ENCODE measurements around the gene ZFHX3. TPM values are rescaled to one million over a fixed set of nuclear protein-coding genes. Genes with fewer than 3 reads are reported as not detected.

The ZFHX3 gene
- total and polyA plus RNA-seq, 2 donors (not counting 1 experiment from before 2014, with no cell fraction given): 0.54 to 6.6 TPM

GRCh38 chr16:73054498-73054812 is 6.5 kb upstream of the ZFHX3 start:
- WGBS (ENCODE audit: insufficient coverage): 80% methylated on average over 1 of the region's 6 CpGs
- Histone ChIP-seq H3K4me1 (ENCODE audit: control insufficient read depth in 2 of 2, insufficient read depth in 2 of 2, low read length in 2 of 2) (peaks cover 12 to 19% of the 10 kb centered on the region in 2 donors), H3K4me3 (ENCODE audit: control extremely low read depth in 1 of 5, extremely low read depth in 1 of 5, insufficient read depth in 1 of 5, low read depth in 2 of 5, low read length in 4 of 5) (no peak overlapping the region), H3K27me3 (replicated peaks in 1 of 4; ENCODE audit: control extremely low read depth in 1 of 4, control insufficient read depth in 3 of 4, insufficient read depth in 4 of 4, low read length in 3 of 4) (peaks cover 0 to 5% (median 2%) of the 10 kb centered on the region in 4 experiments), H3K9ac (ENCODE audit: low read length) (no peak overlapping the region), H3K4me2 (replicated peaks; ENCODE audit: low read depth, low read length, poor library complexity, severe bottlenecking) (no peak overlapping the region), H3K36me3 (replicated peaks in 1 of 2; ENCODE audit: control extremely low read depth in 1 of 2, control insufficient read depth in 1 of 2, extremely low read depth in 1 of 2, insufficient read depth in 2 of 2, low read length in 1 of 2) (no peaks in the 10 kb centered on the region), H3K27ac (ENCODE audit: low read length in 2 of 2) (no peak overlapping the region), H4K20me1 (ENCODE audit: control insufficient read depth, insufficient read depth, low read length, poor library complexity, severe bottlenecking) (no peaks in the 10 kb centered on the region), H3K9me3 (ENCODE audit: control extremely low read depth in 1 of 3, control insufficient read depth in 2 of 3, insufficient read depth in 1 of 3, low read length in 2 of 3) (no peaks in the 10 kb centered on the region), H3K79me2 (ENCODE audit: control insufficient read depth, insufficient read depth, low read length) (no peaks in the 10 kb centered on the region), H2AFZ (ENCODE audit: insufficient read depth, low read depth, low read length, poor library complexity, severe bottlenecking) (no peak overlapping the region)
- Mint-ChIP-seq H3K4me3 (no peak overlapping the region), H3K27ac (no peak overlapping the region), H3K27me3 (peaks cover 11% of the 10 kb centered on the region), H3K9me3 (ENCODE audit: insufficient read depth) (no peaks in the 10 kb centered on the region), H3K4me1 (peaks cover 13% of the 10 kb centered on the region)
- ChIA-PET CTCF (interaction anchor here (1.1 kb wide), 1 partner anchor 222 kb away, joined by 3 read pairs; no protein-coding TSS in a partner anchor), POLR2A (no interaction called here)
- DNase-seq: no peak
- no peak for ATAC-seq (ENCODE audit: low read depth)
- TF ChIP-seq CTCF (IDR thresholded peaks at IDR 0.05): no peak
- no peak for TF ChIP-seq EZH2 (IDR thresholded peaks at IDR 0.05; ENCODE audit: borderline replicate concordance, insufficient read depth, low read depth, low read length, poor library complexity, severe bottlenecking)
- intact Hi-C loops (cut with micrococcal nuclease): no loop called here

- Mint-ChIP-seq H3K27me3 (peaks cover 10% of the 10 kb centered on the region), H3K4me3 (no peak overlapping the region), H3K4me1 (peaks cover 11% of the 10 kb centered on the region), H3K9me3 (ENCODE audit: insufficient read depth) (no peaks in the 10 kb centered on the region), H3K27ac (no peak overlapping the region)
- no peaks in the 10 kb centered on the region for H4K20me1 ChIP-seq (ENCODE audit: control insufficient read depth, insufficient read depth, low read length, poor library complexity, severe bottlenecking)
- no peak for DNase-seq
- no peaks in the 10 kb centered on the region for H3K36me3 ChIP-seq (replicated peaks in 1 of 2; ENCODE audit: control extremely low read depth in 1 of 2, control insufficient read depth in 1 of 2, extremely low read depth in 1 of 2, insufficient read depth in 2 of 2, low read length in 1 of 2)
- no peak overlapping the region for H3K4me2 ChIP-seq (replicated peaks; ENCODE audit: low read depth, low read length, poor library complexity, severe bottlenecking)
- ATAC-seq (ENCODE audit: low read depth): no peak
- POLR2A ChIA-PET: no interaction called here
- no CpG with 5 or more reads among the region's 10 CpGs for WGBS (ENCODE audit: insufficient coverage)
- intact Hi-C loops (cut with micrococcal nuclease): no loop called here
- no peaks in the 10 kb centered on the region for H3K9me3 ChIP-seq (ENCODE audit: control extremely low read depth in 1 of 3, control insufficient read depth in 2 of 3, insufficient read depth in 1 of 3, low read length in 2 of 3)
- no peak overlapping the region for H3K27ac ChIP-seq (ENCODE audit: low read length in 2 of 2)
- no peak overlapping the region for H3K9ac ChIP-seq (ENCODE audit: low read length)
- no peak overlapping the region for H3K4me3 ChIP-seq (ENCODE audit: control extremely low read depth in 1 of 5, extremely low read depth in 1 of 5, insufficient read depth in 1 of 5, low read depth in 2 of 5, low read length in 4 of 5)
- CTCF ChIA-PET: interaction anchor here (1.1 kb wide), 1 partner anchor 221 kb away, joined by 3 read pairs; no protein-coding TSS in a partner anchor
- peaks cover 0 to 5% (median 2%) of the 10 kb centered on the region in 4 experiments for H3K27me3 ChIP-seq (replicated peaks in 1 of 4; ENCODE audit: control extremely low read depth in 1 of 4, control insufficient read depth in 3 of 4, insufficient read depth in 4 of 4, low read length in 3 of 4)
- no peaks in the 10 kb centered on the region for H3K79me2 ChIP-seq (ENCODE audit: control insufficient read depth, insufficient read depth, low read length)
- H2AFZ ChIP-seq (ENCODE audit: insufficient read depth, low read depth, low read length, poor library complexity, severe bottlenecking): no peak overlapping the region
- no peak for TF ChIP-seq CTCF (IDR thresholded peaks at IDR 0.05)
- TF ChIP-seq EZH2 (IDR thresholded peaks at IDR 0.05; ENCODE audit: borderline replicate concordance, insufficient read depth, low read depth, low read length, poor library complexity, severe bottlenecking): no peak
- peaks cover 10 to 17% of the 10 kb centered on the region in 2 donors for H3K4me1 ChIP-seq (ENCODE audit: control insufficient read depth in 2 of 2, insufficient read depth in 2 of 2, low read length in 2 of 2)
Measured at GRCh38 chr16:73054125-73054484, 6.2 kb upstream of the ZFHX3 start.

Data from B cell (primary cell).